Small intestine (tissue), 16 donors: ENCODE results near the gene DECR2. TPM values are rescaled to one million over a fixed set of nuclear protein-coding genes. Genes with fewer than 3 reads are reported as not detected.

Experiments
- DNase-seq, 2 donors: peaks; one replicate each; pipeline versions ENCODE4 v3.0.0 to v3.0.0-alpha.2; 2013
- FAIRE-seq: peaks from 2 replicates; lab custom pipeline; 2012; peaks lifted over from hg19 to GRCh38; lab: Jason Lieb, UNC
- H3K27ac ChIP-seq, 3 donors: one replicate each; pipeline ENCODE4 v1.5.1; 2013; ENCODE audit warnings: low read length in 2 of 3, mild to moderate bottlenecking in 2 of 3, control low read depth in 1 of 3, inconsistent platforms in 1 of 3, low read depth in 1 of 3, moderate library complexity in 1 of 3
- H3K27me3 ChIP-seq, 3 donors: one replicate each; pipeline ENCODE4 v1.6.1; 2013; ENCODE audit warnings: low read length in 3 of 3, inconsistent platforms in 1 of 3; ENCODE audit not compliant: control insufficient read depth in 3 of 3, insufficient read depth in 3 of 3
- H3K36me3 ChIP-seq, 3 donors: one replicate each; pipeline ENCODE4 v1.6.1; 2013; ENCODE audit warnings: low read length in 3 of 3, inconsistent platforms in 1 of 3, low read depth in 1 of 3, mild to moderate bottlenecking in 1 of 3, moderate library complexity in 1 of 3; ENCODE audit not compliant: control insufficient read depth in 3 of 3, insufficient read depth in 2 of 3
- H3K4me1 ChIP-seq, 3 donors: one replicate each; pipeline ENCODE4 v1.6.1; 2013; ENCODE audit warnings: low read length in 2 of 3, inconsistent platforms in 1 of 3, low read depth in 1 of 3, mild to moderate bottlenecking in 1 of 3, moderate library complexity in 1 of 3; ENCODE audit not compliant: control insufficient read depth in 3 of 3, insufficient read depth in 2 of 3
- H3K4me3 ChIP-seq, 3 donors: one replicate each; pipeline ENCODE4 v1.5.1; 2013; ENCODE audit warnings: low read length in 3 of 3, control low read depth in 1 of 3, inconsistent platforms in 1 of 3, low read depth in 1 of 3, mild to moderate bottlenecking in 1 of 3, moderate library complexity in 1 of 3
- H3K9me3 ChIP-seq, 2 donors: one replicate each; pipeline ENCODE4 v1.6.1; 2013; ENCODE audit warnings: low read depth in 1 of 2, low read length in 1 of 2; ENCODE audit not compliant: control insufficient read depth in 2 of 2, insufficient read depth in 1 of 2
- WGBS, 3 donors: extraction: QIAGEN DNeasy Blood & Tissue Kit; methylation state at CpG; one replicate each; pipeline ENCODE4 v1.1.7; 2013; 5-methylcytosine and 5-hydroxymethylcytosine counted together
- long read RNA-seq, 10 donors: transcript quantifications; one replicate each; lab custom pipeline, GENCODE V29; 2026
- polyA plus RNA-seq, 4 donors: library from polyadenylated mRNA; stranded (reverse) in 3 of 4; unstranded in 1 of 4; fragments of 200-250 nt in 3 of 4; fragments of 120-200 nt in 1 of 4; gene quantifications; one replicate each; pipeline versions ENCODE4 v1.2.1 to v1.2.3, GENCODE V29; 2013
- donor health status: healthy with polysubstance abuse.
- donor health status: control.
- donor health status: control.
- donor health status: Bipolar disorder and iron deficiency.
- donor health status: healthy.

DECR2 gene, protein sequence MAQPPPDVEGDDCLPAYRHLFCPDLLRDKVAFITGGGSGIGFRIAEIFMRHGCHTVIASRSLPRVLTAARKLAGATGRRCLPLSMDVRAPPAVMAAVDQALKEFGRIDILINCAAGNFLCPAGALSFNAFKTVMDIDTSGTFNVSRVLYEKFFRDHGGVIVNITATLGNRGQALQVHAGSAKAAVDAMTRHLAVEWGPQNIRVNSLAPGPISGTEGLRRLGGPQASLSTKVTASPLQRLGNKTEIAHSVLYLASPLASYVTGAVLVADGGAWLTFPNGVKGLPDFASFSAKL
- polyA plus RNA-seq, result 100 to 1,000 TPM in 2 of 4 donors, 10 to 100 TPM in 2; 46.7 to 154 (median 99.2) TPM
- long read RNA-seq, donor 1, result 0 reads
- long read RNA-seq, donor 2, partial matches to known transcripts, result 8 of 10 reads
- long read RNA-seq, donor 2, other reads (novel, unspliced or antisense), result 0 of 10 reads
- long read RNA-seq, donor 3, transcript DECR2-201 (9 exons, 1,615 nt), result major isoform, 7 of 27 reads
- long read RNA-seq, donor 3, partial matches to known transcripts, result 19 of 27 reads
- long read RNA-seq, donor 3, other reads (novel, unspliced or antisense), result 0 of 27 reads
- long read RNA-seq, donor 4, result 0 reads
- long read RNA-seq, donor 5, partial matches to known transcripts, result 0 of 2 reads
- long read RNA-seq, donor 5, other reads (novel, unspliced or antisense), result 0 of 2 reads
- long read RNA-seq, donor 6, transcript DECR2-201 (9 exons, 1,615 nt), result major isoform, 18 of 29 reads
- long read RNA-seq, donor 6, partial matches to known transcripts, result 10 of 29 reads
- long read RNA-seq, donor 6, other reads (novel, unspliced or antisense), result 0 of 29 reads
- long read RNA-seq, donor 7, partial matches to known transcripts, result 0 of 4 reads
- long read RNA-seq, donor 7, other reads (novel, unspliced or antisense), result 0 of 4 reads
- long read RNA-seq, donor 8, partial matches to known transcripts, result 0 of 1 reads
- long read RNA-seq, donor 8, other reads (novel, unspliced or antisense), result 0 of 1 reads
- long read RNA-seq, donor 9, partial matches to known transcripts, result 0 of 2 reads
- long read RNA-seq, donor 9, other reads (novel, unspliced or antisense), result 0 of 2 reads
- long read RNA-seq, donor 10, transcript DECR2-201 (9 exons, 1,615 nt), result major isoform, 13 of 18 reads
- long read RNA-seq, donor 10, partial matches to known transcripts, result 5 of 18 reads
- long read RNA-seq, donor 10, other reads (novel, unspliced or antisense), result 0 of 18 reads

DNA sequence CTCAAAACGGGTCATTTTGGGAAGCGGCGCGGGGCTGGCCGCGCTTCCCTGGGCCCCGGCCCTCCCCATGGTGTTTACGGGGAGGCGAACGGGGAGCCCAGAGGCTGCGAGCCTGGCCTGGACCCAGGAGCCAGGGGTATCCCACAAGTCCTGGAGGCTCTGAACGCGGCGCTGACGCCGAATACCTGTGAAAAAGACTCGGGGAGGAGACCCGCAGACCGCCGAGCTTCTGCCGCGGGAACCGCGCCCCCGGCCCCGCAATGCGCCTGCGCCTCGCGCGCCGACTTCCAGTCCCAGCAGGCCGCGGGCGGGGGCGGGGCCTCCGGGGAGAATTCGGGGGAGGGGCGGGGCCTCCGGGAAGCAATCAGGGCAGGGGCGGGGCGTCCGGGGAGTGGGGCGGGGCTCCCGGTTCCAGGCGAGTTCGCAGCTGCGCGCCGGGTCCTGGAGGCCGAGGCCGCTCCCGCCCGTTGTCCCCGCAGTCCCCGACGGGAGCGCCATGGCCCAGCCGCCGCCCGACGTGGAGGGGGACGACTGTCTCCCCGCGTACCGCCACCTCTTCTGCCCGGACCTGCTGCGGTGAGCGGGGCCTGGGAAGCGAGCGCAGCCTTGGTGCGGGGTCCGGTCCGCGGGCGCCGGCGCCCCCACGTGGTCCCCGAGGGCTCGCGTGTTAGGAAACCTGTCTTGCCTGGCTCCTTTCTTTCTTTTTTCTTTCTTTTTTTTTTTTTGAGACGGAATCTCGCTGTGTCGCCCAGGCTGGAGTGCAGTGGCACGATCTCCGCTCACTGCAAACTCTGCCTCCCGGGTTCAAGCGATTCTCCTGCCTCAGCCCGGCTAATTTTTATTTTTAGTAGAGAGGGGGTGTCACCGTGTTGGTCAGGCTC lies at the start of gene DECR2:
DECR2 (plus strand) TSS at position 418 of the 881 bp plus-strand sequence; CDS start at position 497, 79 bp downstream.
- 0 to 1% (median 0%) methylated on average over 68 to 91 of the region's 91 CpGs for WGBS, 3 donors
- Histone ChIP-seq H3K36me3 (peaks cover 0 to 54% (median 0%) of the 10 kb centered on the region in 3 donors), H3K9me3 (no peaks in the 10 kb centered on the region), H3K4me3 (peak within 1 kb of the TSS; percentile 67 to 81 (median 80)), H3K4me1 (peaks cover 3 to 37% (median 4%) of the 10 kb centered on the region in 3 donors), H3K27me3 (no peaks in the 10 kb centered on the region), H3K27ac (peak within 1 kb of the TSS; percentile 87 to 98 (median 95))
- no peak for FAIRE-seq
- peak; percentile 91 to 93 for DNase-seq

DNA sequence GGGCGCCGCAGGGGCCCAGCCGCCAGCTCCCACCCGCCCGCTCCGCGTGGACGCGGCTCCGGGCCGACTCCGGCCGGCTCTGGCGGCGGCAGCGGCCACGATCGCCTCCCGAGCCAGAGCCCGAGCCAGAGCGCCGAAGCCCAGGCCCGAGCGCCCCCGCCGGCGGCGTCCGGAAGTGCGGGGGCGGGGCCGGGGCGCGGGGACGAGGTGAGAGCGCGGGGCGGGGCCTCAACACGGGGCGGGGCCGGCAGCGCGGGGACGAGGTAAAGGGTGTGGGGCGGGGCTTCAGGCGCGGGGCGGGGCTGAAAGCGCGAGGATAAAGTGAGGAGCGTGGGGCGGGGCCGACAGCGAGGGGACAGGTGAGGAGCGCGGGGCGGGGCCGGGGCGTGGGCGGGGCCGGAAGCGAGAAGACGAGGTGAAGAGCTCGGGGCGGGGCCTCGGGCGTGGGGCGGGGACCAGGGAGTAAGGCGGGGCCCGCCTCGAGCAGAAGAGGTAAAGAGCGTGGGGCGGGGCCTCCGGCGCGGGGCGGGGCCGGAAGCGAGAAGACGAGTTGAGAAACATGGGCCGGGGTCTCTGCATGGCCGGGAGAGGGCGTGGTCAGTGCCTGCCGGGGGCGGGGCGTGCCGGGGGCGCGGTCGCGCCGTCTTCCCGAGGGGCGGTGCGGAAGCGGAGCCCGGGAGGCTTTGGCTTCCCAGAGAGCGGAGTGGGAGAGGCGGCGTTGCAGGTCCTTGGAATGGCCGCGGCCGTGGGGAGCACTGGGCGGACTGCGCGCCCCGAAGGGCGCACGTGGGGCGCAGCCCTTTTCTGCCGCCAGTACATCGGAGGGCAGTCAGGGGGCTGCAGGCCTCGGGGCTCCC lies 48.9 kb upstream of the DECR2 start, which contains the start of gene AXIN1:
AXIN1 (minus strand) TSS at position 177 of the 857 bp plus-strand sequence. CDS start 5,698 bp downstream, outside the sequence.
- Histone ChIP-seq H3K27ac (peak within 1 kb of the TSS; percentile 40 to 81 (median 66)), H3K27me3 (no peaks in the 10 kb centered on the region), H3K36me3 (peaks cover 0 to 19% (median 0%) of the 10 kb centered on the region in 3 donors), H3K4me1 (peaks cover 0 to 15% (median 0%) of the 10 kb centered on the region in 3 donors), H3K9me3 (no peaks in the 10 kb centered on the region), H3K4me3 (peak within 1 kb of the TSS; percentile 43 to 92 (median 65))
- peak; percentile 99 for DNase-seq
- 2 to 5% (median 3%) methylated on average over 31 to 113 of the region's 113 CpGs for WGBS, 3 donors
- FAIRE-seq, result no peak

DNA sequence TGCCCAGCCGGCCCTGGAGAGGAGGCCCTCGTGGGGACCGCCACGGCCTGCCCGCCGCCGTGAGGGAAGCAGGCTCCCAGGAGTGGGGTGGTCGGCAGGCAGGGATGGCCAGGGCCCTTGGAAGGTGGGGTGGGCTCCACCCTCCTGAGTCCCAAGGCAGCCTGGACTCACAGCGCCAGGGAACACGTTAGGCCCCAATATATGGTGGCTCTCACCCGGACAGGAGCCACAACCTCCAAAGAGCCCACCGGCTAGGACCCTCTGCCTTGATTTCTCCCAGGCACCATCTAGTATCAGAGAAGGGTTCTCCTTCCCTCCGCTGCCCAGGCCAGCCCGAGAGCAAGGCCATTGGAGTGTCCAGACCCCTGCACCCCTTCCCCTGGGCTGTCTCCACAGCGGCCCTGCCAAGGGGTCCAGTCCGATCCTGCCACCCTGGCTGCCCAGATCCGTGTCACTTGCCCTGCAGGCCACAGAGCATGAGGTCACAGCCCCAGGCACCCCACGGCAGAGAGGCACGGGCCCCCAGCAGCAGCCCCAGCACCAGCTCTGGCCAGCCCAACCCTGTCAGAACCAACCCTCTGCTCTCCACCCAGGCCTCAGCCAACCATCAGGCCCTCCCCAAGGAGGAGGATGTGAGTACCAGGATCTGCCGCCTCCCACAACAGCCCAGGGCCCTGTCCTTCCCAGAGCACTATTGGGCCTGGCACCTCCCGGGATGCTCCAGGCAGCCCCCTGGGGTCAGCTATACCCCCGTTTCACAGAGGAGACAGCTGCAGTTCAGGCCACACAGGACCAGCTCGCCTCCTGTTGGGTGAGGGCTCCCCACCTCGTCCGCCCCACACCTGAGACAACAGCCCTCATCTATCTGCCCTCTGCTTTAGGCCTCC lies 48.0 kb upstream of the DECR2 start:
- peak overlapping the region in 2 of 3 donors; percentile 43 to 55 for H3K4me3 ChIP-seq
- H3K27me3 ChIP-seq, result no peaks in the 10 kb centered on the region
- H3K36me3 ChIP-seq, result peaks cover 0 to 12% (median 0%) of the 10 kb centered on the region in 3 donors
- H3K9me3 ChIP-seq, result no peaks in the 10 kb centered on the region
- peaks cover 0 to 15% (median 0%) of the 10 kb centered on the region in 3 donors for H3K4me1 ChIP-seq
- DNase-seq, result no peak
- peak overlapping the region; percentile 29 to 66 (median 45) for H3K27ac ChIP-seq
- no peak for FAIRE-seq
- WGBS, 3 donors, result 58 to 81% (median 65%) methylated on average over 17 to 25 of the region's 25 CpGs

DNA sequence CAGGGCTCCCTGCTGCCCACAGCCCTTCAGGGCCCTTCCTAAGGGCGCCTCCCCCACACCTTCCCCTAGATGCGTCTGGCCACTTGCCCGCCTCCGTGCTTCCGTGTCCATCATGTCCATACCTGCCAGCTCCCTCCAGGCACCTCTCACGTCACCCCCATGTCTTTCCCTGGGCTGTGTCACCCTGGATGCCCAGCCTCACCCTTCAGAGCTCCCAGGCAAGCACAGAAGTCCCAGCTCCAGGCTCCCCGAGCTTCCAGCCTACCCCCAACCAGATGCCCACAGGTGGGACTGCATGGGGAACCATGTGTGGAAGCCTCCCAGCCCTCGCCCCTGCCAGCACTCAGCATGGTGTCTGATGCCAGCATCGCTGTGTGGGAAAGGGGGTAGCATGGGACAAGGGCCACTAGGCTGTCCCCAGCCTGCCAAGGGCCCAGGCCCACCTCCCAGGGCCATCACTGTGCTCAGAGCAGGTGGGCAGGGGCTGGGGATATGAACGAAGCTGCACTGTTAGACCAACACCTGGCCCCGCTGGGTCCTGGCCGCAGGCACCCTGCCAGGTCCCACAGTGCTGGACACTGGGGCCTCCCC lies 47.3 kb upstream of the DECR2 start:
- H3K27me3 ChIP-seq, result no peaks in the 10 kb centered on the region
- no peak overlapping the region for H3K4me3 ChIP-seq
- H3K9me3 ChIP-seq, result no peaks in the 10 kb centered on the region
- DNase-seq (no peak), FAIRE-seq (no peak)
- H3K36me3 ChIP-seq, result peaks cover 0 to 9% (median 0%) of the 10 kb centered on the region in 3 donors
- WGBS, 3 donors, result 94 to 95% (median 94%) methylated on average over 12 of the region's 12 CpGs
- no peak overlapping the region for H3K27ac ChIP-seq
- H3K4me1 ChIP-seq, result peaks cover 0 to 18% (median 0%) of the 10 kb centered on the region in 3 donors

DNA sequence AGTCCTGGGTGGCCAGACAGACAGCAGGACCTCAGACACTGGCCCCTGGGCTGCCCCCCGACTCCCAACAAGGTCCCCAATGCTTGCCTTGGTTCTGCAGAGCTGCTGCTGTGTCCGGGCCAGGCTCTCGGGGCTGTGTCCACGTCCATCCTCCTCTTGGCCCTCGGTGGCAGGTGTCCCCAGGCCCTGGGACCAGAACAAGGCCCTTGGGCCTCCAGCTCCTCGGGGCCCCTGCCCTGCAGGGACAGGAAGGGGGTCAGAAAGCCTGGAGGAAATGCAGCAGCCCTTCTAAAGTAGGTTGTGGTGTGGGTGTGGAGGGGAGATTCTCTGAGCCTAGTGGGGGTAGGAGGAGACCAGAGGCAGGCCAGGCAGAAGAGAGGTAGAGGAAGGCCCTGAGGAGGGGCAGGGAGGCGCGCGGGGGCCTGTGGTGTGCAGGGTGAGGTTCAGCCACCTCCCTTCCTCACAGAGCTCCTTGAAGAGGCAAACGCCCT lies 46.7 kb upstream of the DECR2 start:
- H3K4me3 ChIP-seq, result no peak overlapping the region
- H3K9me3 ChIP-seq, result no peaks in the 10 kb centered on the region
- H3K27me3 ChIP-seq, result no peaks in the 10 kb centered on the region
- WGBS, 3 donors, result 77 to 81% (median 79%) methylated on average over 10 of the region's 10 CpGs
- FAIRE-seq, result no peak
- H3K27ac ChIP-seq, result peak overlapping the region in 1 of 3 donors; percentile 49
- peaks cover 0 to 5% (median 0%) of the 10 kb centered on the region in 3 donors for H3K36me3 ChIP-seq
- H3K4me1 ChIP-seq, result peaks cover 0 to 18% (median 0%) of the 10 kb centered on the region in 3 donors
- peak in 1 of 2 donors; percentile 27 for DNase-seq

DNA sequence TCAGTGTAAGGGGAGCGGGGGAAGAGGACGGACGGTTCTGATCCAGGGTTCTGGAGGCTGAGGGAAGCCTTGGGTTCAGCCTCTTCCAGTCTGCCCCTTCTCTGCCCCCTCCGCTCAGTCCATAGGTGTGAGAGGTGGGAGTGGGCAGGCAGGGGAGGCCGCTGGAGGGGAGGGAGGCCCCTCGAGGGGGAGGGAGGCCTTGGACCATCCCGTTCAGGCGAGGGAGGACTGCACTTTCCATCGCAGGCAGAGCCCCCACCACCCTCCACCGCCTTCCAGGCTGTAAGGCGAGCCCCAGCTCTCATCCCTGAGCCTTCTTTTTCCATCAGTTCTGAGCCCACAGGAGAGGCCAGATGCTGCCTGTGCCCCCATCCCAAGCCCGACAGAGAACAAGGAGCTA lies 44.9 kb upstream of the DECR2 start:
- Histone ChIP-seq H3K27ac (no peak overlapping the region), H3K27me3 (no peaks in the 10 kb centered on the region), H3K4me1 (peaks cover 0 to 11% (median 0%) of the 10 kb centered on the region in 3 donors), H3K9me3 (no peaks in the 10 kb centered on the region), H3K36me3 (no peaks in the 10 kb centered on the region), H3K4me3 (no peak overlapping the region)
- FAIRE-seq, result no peak
- no peak for DNase-seq
- 73 to 89% (median 79%) methylated on average over 7 to 12 of the region's 12 CpGs for WGBS, 3 donors
